Fibroblast of skin of abdomen (primary cell): ENCODE data around the gene SMC4.
"Not testable (repeated sequence)": the region's sequence is repeated elsewhere in the genome, so short reads cannot be mapped to it uniquely, and the experiment has no call there.

Experiments used
- DNase-seq: peaks from one replicate; pipeline ENCODE4 v3.0.0-alpha.2; 2013

The SMC4 gene

GRCh38 chr3:160447544-160447943 is 48.1 kb downstream of the SMC4 start:
- DNase-seq, result peak; percentile 39

- DNase-seq, result peak; percentile 16
Measured at GRCh38 chr3:160448845-160449635, 49.6 kb downstream of the SMC4 start.

- DNase-seq, result peak; percentile 98
Measured at GRCh38 chr3:160449636-160450598, 50.5 kb downstream of the SMC4 start, which contains the start of gene TRIM59. Gene TRIM59 (minus strand): TSS chr3:160449786. CDS start chr3:160439183, 10,603 bp downstream.

GRCh38 chr3:160450846-160451245 is 51.4 kb downstream of the SMC4 start:
- DNase-seq, result peak; percentile 96

GRCh38 chr3:160451602-160452001 is 52.2 kb downstream of the SMC4 start:
- peak; percentile 33 for DNase-seq

- DNase-seq, result not testable (repeated sequence)
Measured at GRCh38 chr3:160452251-160452650, 52.8 kb downstream of the SMC4 start.

- no peak for DNase-seq
Measured at GRCh38 chr3:160454995-160455394, 55.5 kb downstream of the SMC4 start.

- DNase-seq, result no peak
Measured at GRCh38 chr3:160455846-160456245, 56.4 kb downstream of the SMC4 start.

- no peak for DNase-seq
Measured at GRCh38 chr3:160458151-160458550, 58.7 kb downstream of the SMC4 start.

- DNase-seq, result no peak
Measured at GRCh38 chr3:160459450-160459970, 60.1 kb downstream of the SMC4 start.

- DNase-seq, result no peak
Measured at GRCh38 chr3:160460033-160460432, 60.6 kb downstream of the SMC4 start.

GRCh38 chr3:160464321-160464720 is 64.9 kb downstream of the SMC4 start:
- DNase-seq, result no peak

- no peak for DNase-seq
Measured at GRCh38 chr3:160464971-160465370, 65.5 kb downstream of the SMC4 start.

- no peak for DNase-seq
Measured at GRCh38 chr3:160470181-160470580, 70.7 kb downstream of the SMC4 start.

GRCh38 chr3:160471892-160472291 is 72.4 kb downstream of the SMC4 start:
- no peak for DNase-seq

GRCh38 chr3:160472344-160472743 is 72.9 kb downstream of the SMC4 start:
- DNase-seq, result no peak

GRCh38 chr3:160473221-160473620 is 73.8 kb downstream of the SMC4 start:
- DNase-seq, result peak; percentile 95

- peak; percentile 99 for DNase-seq
Measured at GRCh38 chr3:160473978-160474377, 74.5 kb downstream of the SMC4 start.

GRCh38 chr3:160474416-160474838 is 75.0 kb downstream of the SMC4 start:
- DNase-seq, result peak; percentile 89

GRCh38 chr3:160475153-160475552 is 75.7 kb downstream of the SMC4 start:
- no peak for DNase-seq

- peak; percentile 23 for DNase-seq
Measured at GRCh38 chr3:160475884-160476283, 76.4 kb downstream of the SMC4 start.

- peak; percentile 36 for DNase-seq
Measured at GRCh38 chr3:160477750-160478149, 78.3 kb downstream of the SMC4 start.

GRCh38 chr3:160478338-160478737 is 78.9 kb downstream of the SMC4 start:
- DNase-seq, result peak; percentile 62
